GM21529 (cell line): ENCODE data around the gene PRELP.
"Not testable (repeated sequence)": the region's sequence is repeated elsewhere in the genome, so short reads cannot be mapped to it uniquely, and the experiment has no call there.

ENCODE experiments used
- ATAC-seq: cut with Tn5 transposase; IDR thresholded peaks from one replicate; pipeline ENCODE4 v1.9.1; 2021; ENCODE audit not compliant: unreplicated experiment

Gene PRELP

DNA sequence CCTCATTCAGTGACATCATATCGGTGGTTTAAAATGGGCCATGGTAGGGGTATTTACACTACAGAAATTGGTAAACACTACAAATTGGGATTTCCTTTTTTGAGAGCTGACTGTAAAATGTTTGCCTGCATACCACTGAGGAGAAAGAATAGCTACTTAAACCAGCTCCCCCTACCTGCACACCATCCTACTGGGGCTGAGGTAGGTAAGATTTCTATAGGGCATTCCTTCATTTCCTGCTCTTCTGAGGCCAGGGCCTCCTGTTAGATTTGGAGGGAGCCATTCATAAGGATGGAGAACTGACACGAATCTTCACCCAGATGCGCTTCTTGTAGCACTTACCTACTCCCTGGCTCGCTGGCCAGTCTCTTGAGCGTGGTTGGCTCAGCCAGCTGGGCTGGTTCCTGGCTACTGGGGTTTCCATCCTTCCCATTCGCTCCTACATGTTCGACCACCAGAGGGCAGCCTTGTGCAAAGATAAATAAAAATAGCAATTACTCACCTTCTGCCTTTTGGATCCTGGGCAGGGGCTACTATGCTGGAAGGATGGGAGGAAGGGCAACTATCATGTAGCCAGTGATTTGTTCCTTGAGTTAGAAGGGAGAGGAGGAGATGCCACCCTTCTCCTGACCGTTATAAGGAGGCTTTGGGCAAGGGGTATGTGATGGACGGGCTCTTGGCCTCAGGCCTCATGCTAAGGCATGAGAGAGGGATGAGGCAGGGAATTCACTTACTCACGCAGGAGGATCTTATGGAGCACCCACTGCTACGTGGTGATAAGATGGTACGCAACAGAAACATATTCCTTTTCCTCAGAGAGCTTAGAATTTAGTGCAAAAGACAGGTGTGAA lies 29.0 kb downstream of the PRELP start:
- ATAC-seq: no peak

- no peak for ATAC-seq
These were observed 30.1 kb downstream of the PRELP start for GRCh38 chr1:203505526-203506204.

DNA sequence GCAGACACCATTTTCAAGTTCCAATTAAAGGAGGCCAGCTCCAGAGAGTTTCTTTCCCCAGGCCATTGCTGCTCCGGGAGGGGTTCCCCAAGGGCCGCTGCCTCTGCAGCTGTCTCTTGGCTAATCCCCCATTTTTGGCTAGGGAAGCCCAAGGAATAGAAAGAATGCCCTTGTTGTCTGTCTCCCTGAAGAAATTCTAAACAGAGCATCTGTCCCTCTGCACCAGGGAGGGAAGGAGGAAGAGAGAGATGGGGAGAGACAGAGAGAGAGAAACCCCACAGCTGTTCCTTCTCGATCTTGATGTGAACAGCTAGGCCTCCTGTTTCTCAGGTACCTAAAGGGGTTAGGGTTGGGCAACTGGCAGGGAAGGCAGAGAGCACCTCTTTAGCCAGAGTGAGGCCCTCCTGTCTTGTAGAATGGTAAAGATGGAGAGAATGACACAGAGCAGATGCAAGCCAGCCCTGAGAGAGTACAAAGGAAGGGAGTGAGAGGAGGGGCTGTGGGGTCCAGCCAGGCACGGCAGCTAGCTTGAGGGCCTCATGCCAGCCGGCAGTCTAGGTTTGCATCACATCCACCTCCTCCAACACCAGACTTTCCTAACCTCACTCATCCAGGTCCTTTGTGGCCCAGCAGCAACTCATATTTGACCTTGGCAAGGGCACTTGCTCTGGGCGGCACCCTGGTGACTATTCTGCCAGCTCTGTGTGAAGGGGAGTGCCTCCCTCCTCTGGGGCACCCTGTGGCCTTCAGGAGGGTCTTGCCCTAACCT lies 31.4 kb downstream of the PRELP start:
- no peak for ATAC-seq

DNA sequence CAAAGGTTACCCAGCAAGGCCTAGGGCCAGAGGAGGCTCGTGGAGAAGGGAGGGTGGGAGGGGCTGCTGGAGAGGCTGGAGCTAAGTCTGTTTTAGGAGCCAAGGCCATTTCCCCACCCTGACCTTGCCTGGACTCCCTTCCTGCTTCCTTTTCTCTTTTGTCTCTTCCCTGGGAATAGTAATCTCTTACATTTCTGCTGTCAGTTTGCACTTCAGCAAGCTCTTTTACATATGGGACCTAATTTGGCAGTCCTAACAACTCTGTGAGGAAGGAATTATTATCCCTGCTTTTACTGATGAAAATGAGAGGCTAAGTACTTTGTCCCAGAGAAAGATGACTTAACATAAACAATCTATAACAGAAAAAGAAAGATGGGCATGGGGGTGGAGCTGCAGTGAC lies 32.2 kb downstream of the PRELP start:
- no peak for ATAC-seq

DNA sequence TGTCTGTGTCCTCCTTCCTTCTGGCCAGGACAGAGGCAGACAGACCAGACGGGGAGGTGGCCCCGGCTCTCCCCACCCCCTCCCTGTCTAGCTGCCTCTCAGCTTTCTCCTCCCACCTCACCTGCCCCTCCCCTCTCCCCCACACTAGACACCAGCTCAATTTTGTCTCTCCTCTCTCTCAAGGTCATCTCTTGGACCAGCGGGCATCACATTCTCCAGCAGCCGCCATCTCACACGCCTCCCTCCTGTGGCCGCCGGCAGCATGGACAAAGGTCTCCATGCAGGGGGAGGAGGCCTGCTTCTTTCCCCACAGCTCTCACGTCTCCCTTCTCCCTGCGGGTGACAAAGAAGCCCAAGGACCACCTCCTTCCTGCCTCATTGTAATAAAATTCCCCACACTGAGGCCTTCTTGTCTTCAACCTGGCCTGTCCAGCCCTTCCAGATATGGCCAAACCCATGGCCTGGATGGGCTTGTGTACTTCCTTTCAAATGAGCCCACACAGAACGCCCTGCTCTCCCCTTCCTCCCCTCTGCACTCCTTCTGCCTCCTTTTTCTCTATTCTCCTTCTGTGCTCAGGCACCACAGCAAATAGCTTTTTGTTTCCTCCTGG lies 33.0 kb downstream of the PRELP start:
- ATAC-seq: no peak

- ATAC-seq: no peak
These were observed 33.5 kb downstream of the PRELP start for GRCh38 chr1:203509135-203509534.

DNA sequence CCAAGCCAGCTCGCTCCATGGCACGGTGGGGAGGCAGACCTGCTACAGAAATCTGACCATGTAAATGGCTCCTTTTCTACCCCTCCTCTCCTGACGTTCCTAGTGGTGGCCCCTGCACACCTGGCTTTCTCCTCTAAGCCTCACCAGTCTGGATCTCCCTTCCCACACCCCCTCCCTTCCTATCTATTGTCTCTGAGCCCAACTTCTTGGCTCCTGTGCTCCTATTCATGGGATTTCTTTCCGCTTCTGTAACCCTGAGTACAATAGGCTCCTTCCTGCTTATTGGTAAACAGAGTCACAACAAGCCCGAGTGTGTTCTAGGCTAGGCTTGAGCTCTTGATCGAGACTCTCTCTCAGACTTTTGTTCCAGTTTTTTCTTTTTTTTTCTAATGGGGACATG lies 35.9 kb downstream of the PRELP start:
- no peak for ATAC-seq

DNA sequence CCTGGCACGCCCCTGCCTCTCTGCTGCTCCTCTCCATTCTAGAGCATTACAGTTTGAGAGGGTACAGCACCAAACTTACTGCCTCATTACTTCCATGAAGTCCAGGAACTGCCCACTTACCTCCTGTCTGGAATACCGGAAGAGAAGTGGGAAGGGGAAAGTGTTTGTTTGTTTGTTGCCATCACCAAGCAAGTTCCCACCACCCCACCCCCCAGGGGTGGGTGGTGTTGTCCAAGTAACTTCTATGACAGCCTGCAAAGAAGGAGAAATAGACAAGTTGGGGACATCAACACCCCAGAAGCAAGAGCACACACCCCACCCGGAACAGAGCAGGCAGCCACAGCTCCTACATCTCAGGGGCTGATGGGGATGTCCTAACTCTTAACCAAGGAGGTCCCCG lies 36.3 kb downstream of the PRELP start:
- ATAC-seq: no peak

- ATAC-seq: no peak
These were observed 36.9 kb downstream of the PRELP start for GRCh38 chr1:203512517-203512847.

GRCh38 chr1:203512848-203513584 lies 37.4 kb downstream of the PRELP start:
- ATAC-seq: no peak

DNA sequence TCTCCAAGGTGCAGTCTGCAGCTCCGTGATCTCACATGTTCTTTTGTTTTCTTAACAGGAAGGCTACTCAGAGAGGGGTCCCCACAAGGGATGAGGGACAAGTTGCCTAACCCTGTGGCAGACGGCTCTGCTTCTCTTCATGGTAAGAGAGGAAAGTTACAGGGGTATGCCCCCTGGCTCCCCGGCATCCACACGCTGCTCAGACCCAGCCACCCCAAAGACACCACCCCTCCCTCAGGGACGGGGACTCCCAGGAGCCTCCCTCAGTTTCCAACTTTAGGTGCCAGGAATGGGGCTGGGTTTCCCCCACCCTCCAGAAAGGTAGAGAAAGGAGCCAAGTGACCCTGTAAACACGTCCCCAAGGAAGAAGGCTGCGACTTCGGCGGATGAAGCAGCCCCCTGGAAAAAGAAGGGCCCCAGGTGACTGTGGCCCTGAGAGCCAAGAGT lies 38.0 kb downstream of the PRELP start:
- no peak for ATAC-seq

DNA sequence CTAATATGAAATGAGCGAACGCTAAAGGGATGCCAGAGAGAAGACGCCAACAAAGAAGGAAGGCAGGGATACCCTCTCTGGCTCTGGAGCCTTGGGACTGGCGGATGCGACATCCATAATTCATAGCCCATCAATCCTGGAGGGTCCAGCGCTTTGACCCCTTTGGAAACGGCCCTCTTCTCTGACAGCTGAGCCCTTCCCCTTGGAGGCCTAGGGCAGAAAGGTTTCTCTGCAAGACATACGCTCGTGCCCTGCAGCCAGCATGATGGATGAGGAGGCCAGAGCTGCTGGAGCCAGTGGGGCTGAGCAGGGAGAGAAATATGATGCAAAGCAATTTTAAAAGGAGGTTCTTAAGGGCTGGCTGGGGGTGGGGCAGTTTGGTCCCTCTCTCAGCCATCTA lies 40.6 kb downstream of the PRELP start:
- no peak for ATAC-seq

- ATAC-seq: no peak
These were observed 41.3 kb downstream of the PRELP start for GRCh38 chr1:203516906-203517305.

DNA sequence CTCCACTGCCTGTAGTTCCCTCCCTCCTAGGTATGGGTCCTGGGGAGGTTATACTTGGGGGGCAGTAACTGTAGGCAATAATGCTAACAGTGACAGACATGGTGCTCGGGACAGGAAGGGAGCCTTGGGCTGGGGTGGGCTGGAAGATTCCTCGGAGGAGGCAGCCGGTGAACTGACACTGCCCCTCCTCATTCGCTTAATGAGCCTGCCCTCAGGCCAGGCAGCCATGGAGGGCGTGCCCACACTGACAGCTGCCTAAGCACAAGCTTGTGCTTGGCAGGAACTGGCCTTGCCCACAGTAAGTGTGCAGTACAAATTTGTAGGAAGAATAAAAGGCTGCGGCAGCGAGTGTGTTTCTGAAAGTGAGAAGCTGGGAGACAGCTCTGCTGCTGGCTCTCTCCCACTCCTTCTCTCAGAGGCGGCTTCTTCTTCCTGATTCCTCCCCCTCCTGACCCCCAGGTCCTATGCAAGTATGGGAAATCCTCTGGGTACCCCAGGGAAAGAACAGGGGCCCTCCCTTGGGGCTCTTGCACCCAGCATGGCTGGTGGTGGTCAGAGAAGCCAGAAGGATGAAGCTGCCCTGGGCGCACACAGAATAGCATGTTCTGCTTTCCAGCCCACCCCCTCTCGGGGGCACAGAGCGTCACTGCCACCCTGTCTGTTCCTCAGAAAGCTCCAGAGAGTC lies 42.0 kb downstream of the PRELP start:
- ATAC-seq: no peak

GRCh38 chr1:203518139-203518538 lies 42.5 kb downstream of the PRELP start:
- not testable (repeated sequence) for ATAC-seq

DNA sequence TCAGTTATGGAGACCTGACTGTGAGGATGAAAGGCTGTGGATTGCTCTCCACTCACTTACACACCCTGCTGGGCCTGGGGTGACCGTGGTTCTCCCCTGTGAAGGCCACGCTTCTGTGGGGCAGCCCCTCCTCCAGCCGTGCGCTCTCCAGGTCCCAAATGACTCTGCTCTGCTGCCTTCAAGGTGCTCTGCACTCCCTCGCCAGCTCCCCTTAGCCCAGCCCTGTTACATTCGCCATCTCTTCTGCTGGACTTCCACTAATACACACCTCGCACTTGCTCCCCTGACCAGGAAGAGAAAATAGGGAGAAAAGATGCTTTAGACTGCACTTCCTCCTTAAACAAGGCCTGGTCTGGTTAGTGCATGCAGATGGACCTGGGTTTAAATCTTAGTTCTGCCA lies 42.9 kb downstream of the PRELP start:
- ATAC-seq: no peak

DNA sequence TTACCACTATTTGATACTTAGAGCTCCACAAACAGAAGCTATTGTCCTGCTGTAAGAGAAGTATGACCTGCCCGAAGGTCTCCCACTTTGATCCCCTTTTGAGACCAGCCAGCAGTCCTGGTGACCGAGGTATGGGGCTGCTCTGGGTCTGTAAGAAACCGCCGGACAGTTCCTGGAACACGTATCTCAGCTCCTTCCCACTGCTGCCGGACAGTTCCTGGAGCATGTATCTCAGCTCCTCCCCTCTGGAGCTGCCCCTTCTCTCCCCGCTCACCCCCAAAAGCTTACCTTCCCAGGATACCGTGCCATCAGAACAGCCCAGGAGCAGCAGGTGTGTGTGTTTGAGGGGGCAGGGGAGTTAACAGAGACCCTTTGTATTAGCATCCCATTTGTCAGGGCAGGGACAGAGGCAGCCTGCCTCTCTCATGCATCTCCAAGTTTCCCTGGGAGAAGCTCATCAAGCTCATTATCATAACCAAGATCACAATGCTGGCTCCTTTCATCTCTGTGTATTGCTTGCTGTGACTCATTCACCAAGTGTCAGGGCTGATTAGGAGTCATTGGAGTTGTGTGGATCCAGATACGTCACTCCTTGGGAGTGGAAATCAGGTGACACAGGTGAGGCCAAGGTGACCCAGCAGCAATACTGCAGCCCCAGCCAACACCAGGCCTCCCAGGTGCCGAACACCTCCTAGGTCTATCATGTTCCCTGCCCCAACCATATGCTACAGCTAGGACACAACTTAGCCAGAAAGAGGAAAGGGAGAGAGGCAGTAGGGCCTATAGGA lies 43.6 kb downstream of the PRELP start:
- ATAC-seq: no peak

DNA sequence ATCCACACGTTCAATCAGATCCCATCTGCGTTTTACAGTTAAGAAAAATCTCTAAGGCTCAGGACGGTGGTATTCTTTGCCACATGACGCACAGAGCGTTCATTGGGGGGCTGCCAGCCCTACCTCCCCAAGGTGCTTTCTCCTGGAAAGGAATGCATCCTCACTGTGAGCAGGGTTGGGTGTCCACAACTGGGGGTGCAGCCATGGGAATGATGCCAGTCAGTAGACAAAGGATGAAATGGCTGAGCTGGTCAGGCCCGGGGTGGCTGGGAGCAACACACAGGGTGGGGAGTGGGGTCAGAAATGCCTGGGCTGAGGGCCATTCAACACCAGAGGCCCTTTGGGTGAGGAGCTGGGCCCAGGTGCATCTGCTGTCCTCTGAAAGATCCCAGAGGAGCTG lies 44.3 kb downstream of the PRELP start:
- no peak for ATAC-seq

DNA sequence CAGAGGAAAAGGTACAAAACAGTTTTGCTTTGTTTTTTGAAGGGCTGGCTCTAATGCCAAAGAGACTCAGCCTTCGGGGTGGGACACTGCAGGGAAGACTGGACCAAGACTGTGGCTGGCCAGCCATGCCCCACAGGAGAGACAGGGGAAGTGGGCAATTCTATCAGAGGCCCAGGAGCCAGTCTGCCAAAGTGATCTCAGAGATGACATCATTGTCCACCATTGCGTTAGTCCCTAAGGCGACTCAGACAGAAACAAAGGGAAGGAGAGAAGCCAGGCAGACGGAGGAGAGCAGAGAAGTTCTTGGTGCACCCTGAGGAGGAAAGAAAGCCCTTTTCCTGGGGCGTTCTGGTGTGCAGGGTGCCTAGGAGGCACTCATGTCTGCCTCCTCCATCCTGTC lies 44.7 kb downstream of the PRELP start:
- ATAC-seq: no peak
